ENCODE results near the gene ANKRD18B.
"Not testable (repeated sequence)": the region's sequence is repeated elsewhere in the genome, so short reads cannot be mapped to it uniquely, and the experiment has no call there.

ANKRD18B gene

DNA sequence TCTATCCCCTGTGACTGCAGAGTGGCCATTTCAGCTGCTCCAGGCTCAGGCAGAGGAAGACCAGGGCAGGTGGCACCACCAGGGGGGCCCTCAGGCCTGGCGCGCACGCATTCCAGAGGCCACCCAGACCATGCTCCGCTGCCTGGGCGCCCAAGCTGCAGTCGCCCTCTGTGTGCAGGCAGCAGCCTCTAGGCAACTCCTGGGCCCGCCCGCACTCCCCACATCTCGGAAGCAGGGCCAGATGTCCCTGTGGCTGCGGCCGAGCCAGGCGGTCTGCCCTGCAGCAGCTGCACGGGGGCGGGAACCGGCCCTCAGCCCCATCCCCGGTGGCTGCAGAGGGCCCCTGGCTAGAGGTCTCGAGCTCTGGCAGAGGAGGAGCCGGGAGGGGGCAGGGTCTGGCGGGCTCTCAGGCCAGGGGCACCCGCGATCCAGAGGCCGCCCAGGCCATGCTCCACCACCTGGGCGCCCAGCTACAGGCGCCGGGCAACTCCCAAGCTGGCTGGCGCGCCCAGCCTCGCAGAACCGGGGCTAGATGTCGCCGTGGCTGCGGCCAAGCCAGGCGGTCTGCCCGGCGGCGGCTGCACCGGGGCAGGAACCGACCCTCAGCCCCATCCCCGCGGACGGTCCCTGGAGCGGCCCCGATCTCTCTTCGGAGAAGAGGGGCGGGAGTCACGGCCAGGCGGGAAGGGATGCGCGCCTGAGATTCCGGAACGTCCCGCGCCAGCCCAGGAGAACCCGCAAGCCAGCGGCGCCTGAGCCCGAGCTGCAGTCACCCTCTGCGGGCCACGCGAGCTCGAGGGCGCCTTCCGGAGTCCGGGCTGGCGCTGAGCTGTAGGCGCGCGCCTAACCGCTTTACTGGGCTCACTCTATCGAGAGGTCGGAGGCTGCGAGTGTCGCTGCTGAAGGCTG lies at the start of gene ANKRD18B:
Gene ANKRD18B (plus strand): TSS at position 855 of the 909 bp plus-strand sequence. CDS start 239 bp downstream, outside the sequence.
- DNase-seq = peak; percentile 84

DNA sequence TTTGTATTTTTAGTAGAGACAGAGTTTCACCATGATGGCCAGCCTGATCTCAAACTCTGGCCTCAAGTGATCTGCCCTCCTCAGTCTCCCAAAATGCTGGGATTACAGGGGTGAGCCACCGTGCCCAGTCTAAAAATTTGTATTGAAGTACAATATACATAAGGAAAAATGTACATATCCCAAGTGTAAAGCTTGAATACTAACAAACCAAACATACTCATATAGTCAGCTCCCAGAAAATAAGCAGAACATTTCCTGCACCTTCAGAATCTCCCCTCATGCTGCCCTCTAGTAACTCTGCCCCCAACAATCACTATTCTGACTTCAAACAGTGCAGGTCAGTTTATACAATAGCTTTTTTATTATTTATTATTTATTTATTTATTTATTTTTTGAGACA lies 48.7 kb upstream of the ANKRD18B start:
- DNase-seq = no peak

DNA sequence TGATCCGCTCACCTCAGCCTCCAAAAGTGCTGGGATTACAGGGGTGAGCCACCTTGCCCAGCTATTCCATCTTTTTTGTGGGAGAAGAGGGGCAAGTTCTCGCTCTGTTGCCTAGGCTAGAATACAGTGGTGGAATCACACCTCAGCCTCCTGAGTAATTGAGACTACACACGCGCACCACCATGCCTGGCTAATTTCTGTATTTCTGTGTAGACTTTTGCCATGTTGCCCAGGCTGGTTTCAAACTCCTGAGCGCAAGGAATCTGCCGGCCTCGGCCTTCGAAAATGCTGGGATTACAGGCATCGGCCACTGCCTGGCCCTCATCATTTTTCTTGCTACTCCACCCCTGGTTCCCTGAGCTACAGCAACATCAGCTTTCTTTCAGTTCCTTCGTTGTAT lies 47.5 kb upstream of the ANKRD18B start:
- no peak for DNase-seq

GRCh38 chr9:33480106-33480505 lies 43.9 kb upstream of the ANKRD18B start:
- DNase-seq = no peak

GRCh38 chr9:33480976-33481375 lies 43.1 kb upstream of the ANKRD18B start:
- DNase-seq = no peak

GRCh38 chr9:33485312-33485711 lies 38.7 kb upstream of the ANKRD18B start:
- not testable (repeated sequence) for DNase-seq

DNA sequence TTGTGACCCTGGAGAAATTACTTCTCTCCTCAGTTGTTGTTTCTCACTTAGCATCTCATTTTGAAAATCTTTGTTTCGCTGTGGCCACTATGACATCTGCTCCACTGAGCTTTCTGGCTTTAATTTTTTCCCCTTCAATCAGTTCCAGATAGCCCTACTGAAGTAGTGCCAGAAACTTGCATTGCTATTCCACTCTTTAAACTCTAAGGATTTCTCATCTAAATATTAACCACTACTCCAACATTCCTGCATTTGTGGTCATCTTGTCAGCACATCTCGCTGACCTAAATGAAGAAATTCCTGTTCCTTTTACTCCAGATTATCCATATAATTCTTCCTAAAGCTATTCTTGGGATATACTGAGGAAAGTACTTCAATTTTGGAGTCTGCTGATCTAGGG lies 35.0 kb upstream of the ANKRD18B start:
- DNase-seq = no peak

DNA sequence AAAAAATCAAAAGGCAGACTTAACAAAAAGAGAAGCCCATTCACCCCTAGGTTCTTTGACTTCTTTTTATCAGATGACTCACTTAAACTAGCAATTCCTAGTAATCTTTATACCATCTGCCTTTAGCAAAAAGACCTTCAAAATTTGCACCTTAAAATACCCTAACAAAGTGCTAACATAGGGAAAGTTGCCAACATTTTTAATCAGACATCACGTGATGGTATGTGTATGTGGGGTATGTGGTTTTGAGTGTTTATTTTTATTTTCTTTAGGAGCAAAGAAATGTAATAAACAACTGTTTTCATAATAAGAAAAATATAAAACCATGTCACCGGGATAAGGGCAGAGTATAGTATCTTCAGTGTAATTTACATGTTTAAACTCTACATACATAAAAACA lies 30.2 kb upstream of the ANKRD18B start:
- DNase-seq = peak; percentile 21

DNA sequence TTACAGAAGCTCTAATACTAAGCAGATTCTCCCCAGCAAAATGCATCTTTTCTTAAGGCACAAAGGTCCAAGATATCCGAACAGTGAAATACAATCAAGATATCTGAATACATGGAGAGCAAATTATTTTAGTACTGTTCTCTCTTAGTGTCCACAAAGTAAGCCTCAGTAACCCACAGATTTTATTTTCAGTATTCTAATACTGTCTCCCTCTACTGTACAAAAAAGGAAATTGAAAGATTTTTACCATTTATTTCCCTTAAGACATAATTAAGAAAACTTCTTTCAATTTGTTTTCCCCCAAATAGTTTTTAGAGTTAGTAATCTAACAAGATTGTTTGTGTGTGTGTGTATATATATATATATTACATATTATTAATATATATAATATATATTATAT lies 25.7 kb upstream of the ANKRD18B start:
- DNase-seq = peak; percentile 57

DNA sequence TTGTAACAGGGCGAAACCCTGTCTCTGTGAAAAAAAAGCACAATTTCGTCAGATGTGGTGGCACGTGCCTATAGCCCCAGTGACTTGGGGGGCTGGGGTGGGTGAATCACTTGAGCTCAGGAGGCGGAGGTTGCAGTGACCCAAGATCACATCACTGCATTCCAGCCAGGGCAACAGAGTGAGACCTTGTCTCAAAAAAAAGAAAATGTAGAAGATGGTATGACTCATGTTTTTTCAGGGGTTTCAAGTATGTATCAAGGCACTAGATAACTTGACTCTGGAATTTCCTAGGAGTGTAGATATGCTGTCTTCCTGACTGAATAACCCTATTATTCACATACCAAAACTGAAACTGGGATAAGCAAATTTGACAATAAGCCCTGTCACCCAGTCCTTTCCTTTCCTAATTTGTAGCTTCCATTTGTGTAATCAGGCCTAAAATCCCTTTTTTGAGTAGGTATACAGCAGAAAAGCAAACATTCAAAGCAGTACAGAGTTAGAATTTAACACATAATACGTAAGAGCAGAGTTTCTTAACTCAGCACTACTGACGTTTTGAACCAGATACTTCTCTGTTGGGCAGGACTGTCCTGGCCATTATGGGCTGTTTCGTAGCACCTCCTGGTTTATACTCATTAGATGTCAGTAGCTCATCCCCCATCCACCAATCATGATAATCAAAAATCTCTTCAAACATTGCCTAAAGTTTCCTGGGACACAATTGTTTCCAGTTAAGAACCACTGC lies 17.3 kb upstream of the ANKRD18B start:
- no peak for DNase-seq

DNA sequence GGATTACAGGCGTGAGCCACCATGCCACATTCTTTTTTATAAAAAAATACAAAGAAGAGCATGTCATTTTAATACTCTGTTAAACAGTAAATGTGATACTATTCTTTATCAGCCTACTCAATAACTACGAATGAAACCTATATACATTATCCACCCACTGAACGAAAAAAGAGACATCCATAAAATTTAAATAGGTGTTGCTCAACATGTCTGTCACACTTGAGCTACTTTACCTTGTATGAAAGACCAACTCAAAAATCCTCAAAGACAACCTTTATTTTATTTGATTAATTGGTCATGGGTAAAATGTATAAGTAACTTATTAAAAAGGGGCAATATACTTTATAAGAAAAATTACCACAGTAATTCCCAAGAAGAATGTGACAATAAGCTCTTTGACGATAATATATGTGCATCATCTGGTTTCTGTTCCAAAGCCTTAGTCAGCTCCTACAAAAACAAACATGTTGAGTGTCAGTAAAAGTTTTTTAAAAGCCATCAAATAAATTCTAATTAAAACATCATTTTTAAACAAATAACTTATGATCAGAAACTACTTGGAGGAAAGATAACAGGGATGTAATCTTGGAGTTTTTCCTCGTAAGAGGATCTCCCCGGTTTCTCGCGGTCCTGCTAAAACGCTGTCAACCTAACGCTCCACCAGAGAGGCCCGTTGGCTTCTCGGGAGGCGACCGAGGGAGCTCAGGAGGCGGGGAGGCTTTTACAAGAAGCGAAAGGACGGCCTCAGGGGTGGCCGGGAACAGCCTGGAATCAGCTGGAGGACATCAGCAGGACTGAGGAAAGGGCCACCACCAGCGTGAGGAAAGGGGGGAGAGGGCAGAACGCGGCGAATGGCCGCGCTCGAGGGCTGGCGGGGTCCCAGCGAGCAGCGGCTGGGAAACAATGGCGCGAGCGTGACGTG lies 13.5 kb upstream of the ANKRD18B start:
- DNase-seq = peak; percentile 82

GRCh38 chr9:33511184-33511517 lies 12.9 kb upstream of the ANKRD18B start:
- not testable (repeated sequence) for DNase-seq

DNA sequence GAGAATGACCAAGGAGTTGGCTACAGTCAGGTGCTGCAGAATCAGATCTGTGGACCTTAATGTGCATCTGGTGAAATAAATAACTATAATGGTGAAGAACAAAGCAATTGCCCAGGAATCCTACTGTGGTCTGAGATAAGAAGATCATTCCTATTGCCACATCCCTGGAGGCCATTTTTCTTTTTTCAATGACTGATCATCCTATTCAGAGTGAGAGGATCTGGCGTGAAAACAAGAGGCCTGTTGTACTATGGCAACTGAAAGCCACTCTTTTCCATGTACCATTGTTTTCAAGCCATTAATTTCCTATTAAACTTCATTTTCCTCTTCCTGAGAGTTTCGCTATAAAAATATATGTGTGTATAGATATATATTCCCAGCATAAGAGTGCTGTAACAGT lies 11.5 kb upstream of the ANKRD18B start:
- not testable (repeated sequence) for DNase-seq

GRCh38 chr9:33515342-33515995 lies 8.6 kb upstream of the ANKRD18B start:
- DNase-seq = not testable (repeated sequence)

- not testable (repeated sequence) for DNase-seq
These were observed 7.7 kb upstream of the ANKRD18B start for GRCh38 chr9:33516397-33516796.

- peak; percentile 68 for DNase-seq
These were observed 6.7 kb upstream of the ANKRD18B start for GRCh38 chr9:33517373-33517772.

DNA sequence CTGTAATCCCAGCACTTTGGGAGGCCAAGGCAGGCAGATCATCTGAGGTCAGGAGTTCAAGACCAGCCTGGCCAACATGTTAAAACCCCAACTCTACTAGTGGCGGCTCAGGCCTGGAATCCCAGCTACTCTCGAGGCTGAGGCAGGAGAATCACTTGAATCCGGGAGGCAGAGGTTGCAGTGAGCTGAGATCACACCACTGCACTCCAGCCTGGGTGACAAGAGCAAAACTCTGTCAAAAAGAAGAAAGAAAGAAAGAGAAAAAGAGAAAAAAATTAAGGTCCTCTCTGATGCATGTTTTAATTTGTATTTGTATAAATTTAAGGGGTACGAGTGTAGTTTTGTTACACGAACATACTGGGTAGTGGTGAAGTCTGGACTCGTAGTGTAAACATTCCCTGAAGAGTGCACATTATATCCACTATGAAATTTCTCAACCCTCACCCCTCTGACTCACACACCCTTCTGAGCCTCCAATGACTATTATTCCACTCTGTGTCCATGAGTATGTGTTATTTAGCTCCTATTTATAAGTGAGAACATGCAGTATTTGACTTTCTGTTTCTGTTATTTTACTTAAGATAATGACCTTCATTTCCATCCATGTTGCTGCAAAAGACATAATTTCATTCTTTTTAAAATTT lies 6.0 kb upstream of the ANKRD18B start:
- DNase-seq = not testable (repeated sequence)

- not testable (repeated sequence) for DNase-seq
These were observed 2.2 kb upstream of the ANKRD18B start for GRCh38 chr9:33521861-33522260.

DNA sequence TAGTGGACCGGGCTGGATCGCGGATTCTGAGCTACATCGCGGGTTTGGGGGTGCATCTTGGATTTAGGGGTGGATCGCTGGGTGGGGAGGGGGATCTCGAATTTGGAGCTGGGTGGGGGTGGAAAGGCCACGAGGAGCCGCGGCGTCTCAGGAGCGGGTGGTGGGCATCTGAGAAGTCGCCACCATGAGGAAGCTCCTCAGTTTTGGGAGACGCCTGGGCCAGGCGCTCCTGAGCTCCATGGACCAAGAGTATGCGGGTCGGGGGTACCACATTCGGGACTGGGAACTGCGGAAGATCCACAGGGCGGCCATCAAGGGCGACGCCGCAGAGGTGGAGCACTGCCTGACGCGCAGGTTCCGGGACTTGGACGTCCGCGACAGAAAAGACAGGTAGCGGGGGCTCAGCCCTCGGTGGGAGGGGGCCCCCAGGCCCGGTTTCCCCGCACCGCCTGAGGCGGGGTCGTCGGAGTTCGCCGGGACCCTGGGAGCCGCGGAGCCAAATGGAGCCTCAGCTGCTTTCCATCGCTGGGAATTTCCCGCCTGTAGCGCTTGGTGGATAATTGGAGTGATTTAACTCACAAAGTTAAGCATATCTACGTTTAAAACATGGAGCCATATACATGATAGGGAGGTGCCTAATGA lies 376 bp downstream of the ANKRD18B start:
- no peak for DNase-seq

DNA sequence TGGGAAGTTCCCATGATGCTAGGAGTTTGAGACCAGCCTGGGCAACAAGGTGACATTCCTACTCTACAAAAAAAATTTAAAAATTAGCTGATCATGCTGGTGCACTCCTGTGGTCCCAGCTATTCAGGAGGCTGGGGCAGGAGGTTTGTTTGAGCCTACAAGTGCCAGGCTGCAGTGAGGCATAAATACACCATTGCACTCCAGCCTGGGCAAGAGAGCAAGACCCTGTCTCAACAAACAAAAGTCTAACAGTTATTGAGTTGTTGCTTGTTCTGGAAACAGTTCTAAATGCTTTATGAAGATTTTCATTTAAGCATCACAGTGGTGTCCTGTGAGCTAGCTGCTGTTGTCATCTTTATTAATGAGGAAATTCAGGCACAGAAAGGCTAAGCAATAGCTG lies 4.0 kb downstream of the ANKRD18B start:
- not testable (repeated sequence) for DNase-seq

DNA sequence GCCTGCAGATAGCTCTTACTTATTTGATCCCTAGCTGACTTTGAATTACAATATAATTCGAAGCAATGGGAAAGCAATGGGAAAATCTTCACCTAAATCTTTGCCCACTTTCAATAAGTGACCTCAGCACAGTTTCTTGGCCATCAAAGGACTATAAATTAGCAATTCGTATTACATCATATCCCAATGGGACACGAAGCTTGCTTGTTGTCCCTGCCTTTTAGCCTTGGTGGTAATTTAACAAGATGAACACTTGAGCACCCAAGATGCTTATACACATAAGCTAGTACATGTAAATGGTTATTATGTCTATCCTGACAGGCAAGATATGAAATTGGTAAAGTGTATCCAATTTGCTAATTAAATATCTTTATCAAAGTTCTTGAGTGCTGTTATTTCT lies 9.9 kb downstream of the ANKRD18B start:
- not testable (repeated sequence) for DNase-seq

All from hematopoietic multipotent progenitor cell treated with erythropoietin and hydrocortisone succinate and interleukin-3 and kit ligand, for 4 days (in vitro differentiated cells).